ENCODE measurements around the gene MFAP3. TPM values are rescaled to one million over a fixed set of nuclear protein-coding genes. Genes with fewer than 3 reads are reported as not detected.

MFAP3 gene
- total RNA-seq, 1 experiment from 2014 or later: 66.8 TPM

DNA sequence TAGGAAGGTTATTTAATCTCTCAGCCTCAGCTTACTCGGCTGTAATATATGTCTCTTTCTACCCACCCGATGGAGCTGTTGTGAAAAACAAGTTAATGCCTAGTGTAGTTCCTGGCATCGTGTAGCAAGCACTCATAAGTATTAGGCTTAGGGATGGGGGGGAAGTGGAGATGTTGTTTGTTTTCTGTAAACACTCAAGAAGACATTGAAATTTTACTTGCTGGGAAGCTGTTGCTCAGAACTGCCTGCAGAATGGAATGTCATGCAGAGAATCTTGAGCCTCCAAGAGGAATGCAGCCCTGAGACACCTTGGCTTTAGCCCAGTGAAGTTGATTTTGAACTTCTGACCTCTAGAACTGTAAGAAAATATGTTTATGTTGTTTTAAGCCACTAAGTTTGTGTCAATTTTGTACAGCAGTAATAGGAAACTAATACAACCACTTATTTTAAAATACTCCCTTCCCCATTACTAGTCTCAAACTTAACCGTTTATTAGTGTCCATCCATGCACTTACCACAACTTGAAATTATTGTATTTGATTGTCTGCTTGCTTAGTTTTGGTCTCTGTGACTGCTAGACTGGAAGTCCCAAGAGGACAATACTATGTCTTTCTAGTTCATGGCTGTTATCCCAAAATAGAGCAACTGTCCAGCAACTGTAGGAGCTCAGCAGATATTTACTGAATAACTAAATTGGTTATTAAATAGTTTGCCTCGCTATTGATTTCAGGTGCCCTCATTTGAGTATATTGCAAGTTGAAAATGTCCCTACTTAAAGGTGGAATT lies 53.8 kb downstream of the MFAP3 start:
- DNase-seq (ENCODE audit: low spot score): peak; percentile 35

DNA sequence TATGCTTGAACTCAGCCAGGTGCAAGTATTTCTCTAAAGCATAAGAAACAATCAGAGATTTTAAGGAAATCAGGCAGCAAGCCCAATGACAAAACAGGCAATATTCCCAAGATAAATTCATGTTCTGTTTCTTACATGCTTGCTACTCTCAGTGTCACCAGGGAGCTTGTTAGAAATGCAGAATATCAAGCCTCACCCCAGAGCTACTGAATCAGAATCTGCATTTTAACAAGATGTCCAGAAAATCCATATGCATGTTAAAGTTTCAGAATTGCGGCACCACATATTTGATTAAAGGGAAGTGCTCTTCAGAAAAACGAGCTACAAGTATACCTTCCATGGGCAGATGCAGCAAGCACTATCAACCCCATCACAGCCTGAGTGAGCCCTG lies 54.4 kb downstream of the MFAP3 start:
- no peak for DNase-seq (ENCODE audit: low spot score)

- no peak for DNase-seq (ENCODE audit: low spot score)
Observed at GRCh38 chr5:154095904-154096303, 57.1 kb downstream of the MFAP3 start.

- DNase-seq (ENCODE audit: low spot score): no peak
Observed at GRCh38 chr5:154097031-154097430, 58.3 kb downstream of the MFAP3 start.

- no peak for DNase-seq (ENCODE audit: low spot score)
Observed at GRCh38 chr5:154098465-154098864, 59.7 kb downstream of the MFAP3 start.

GRCh38 chr5:154101184-154101583 lies 62.4 kb downstream of the MFAP3 start:
- no peak for DNase-seq (ENCODE audit: low spot score)

GRCh38 chr5:154103233-154103632 lies 64.5 kb downstream of the MFAP3 start:
- no peak for DNase-seq (ENCODE audit: low spot score)

Other genes starting within 250 kb of the MFAP3 start
- 28.6 and 30.7 TPM in 2 replicates for gene FAM114A2, start 57 bp upstream of the MFAP3 start, total RNA-seq (2014; rRNA removed; shearing (Covaris generic))
- 30.4 and 32.3 TPM in 2 replicates for gene GALNT10, start 151.8 kb downstream of the MFAP3 start, total RNA-seq (2014; rRNA removed; shearing (Covaris generic))